Calu3 (cell line): Measurements from ENCODE around the gene ZBTB20. TPM values are rescaled to one million over a fixed set of nuclear protein-coding genes. Genes with fewer than 3 reads are reported as not detected.
A peak's percentile ranks its signal among the peaks of the same experiment; 100 is the strongest.

Experiments
- BruUV-seq: library from RNA; stranded (reverse); fragments of 400-500 nt; replicated peaks from 2 replicates; lab custom pipeline; 2021; lab: Mats Ljungman, UMichigan
- CTCF ChIA-PET: fragments of 300-600 bp; sonication (Branson Sonifier 250); formaldehyde crosslinking; loops from one replicate; lab custom pipeline; 2022; ENCODE audit warnings: antibody characterized with exemption; lab: Charles Lee
- DNase-seq: peaks from one replicate; pipeline ENCODE4 v3.0.0; 2022
- H3K27ac Mint-ChIP-seq: one replicate; pipeline ENCODE4 v1.8.0; 2022; ENCODE audit warnings: mixed read lengths; ENCODE audit not compliant: unreplicated experiment
- H3K27me3 Mint-ChIP-seq: one replicate; pipeline ENCODE4 v1.8.0; 2022; ENCODE audit warnings: mixed read lengths; ENCODE audit not compliant: unreplicated experiment
- H3K36me3 Mint-ChIP-seq: one replicate; pipeline ENCODE4 v1.8.0; 2022; ENCODE audit warnings: mild to moderate bottlenecking, moderate library complexity, mixed read lengths; ENCODE audit not compliant: insufficient read depth, unreplicated experiment
- H3K4me1 Mint-ChIP-seq: one replicate; pipeline ENCODE4 v1.8.0; 2022; ENCODE audit warnings: mild to moderate bottlenecking, low read depth, mixed read lengths; ENCODE audit not compliant: unreplicated experiment
- H3K4me3 Mint-ChIP-seq: one replicate; pipeline ENCODE4 v1.8.0; 2022; ENCODE audit warnings: mild to moderate bottlenecking, low read depth, moderate library complexity, mixed read lengths; ENCODE audit not compliant: unreplicated experiment
- H3K9me3 Mint-ChIP-seq: one replicate; pipeline ENCODE4 v1.8.0; 2022; ENCODE audit warnings: low read depth, mixed read lengths; ENCODE audit not compliant: unreplicated experiment
- intact Hi-C: fragments of 100-400 bp; cut with micrococcal nuclease; formaldehyde crosslinking; loops from one replicate; pipeline ENCODE4 v1.10.0; 2022; ENCODE audit not compliant: unreplicated experiment
- total RNA-seq: library from RNA; stranded (reverse); gene quantifications from 2 replicates; pipeline ENCODE4 v1.2.3, GENCODE V29; 2022
- TF ChIP-seq, protein P1 (sequence below): fragments of 200-600 bp; IDR thresholded peaks from one replicate; pipeline ENCODE4 v1.8.0; 2022; ENCODE audit warnings: antibody characterized with exemption; ENCODE audit not compliant: unreplicated experiment

The ZBTB20 gene
- total RNA-seq, 1 experiment from 2014 or later: 24.1 TPM

- intact Hi-C loops: no loop called here
- Mint-ChIP-seq H3K9me3 (no peaks in the 10 kb centered on the region), H3K27me3 (no peaks in the 10 kb centered on the region), H3K4me3 (no peak overlapping the region), H3K4me1 (peaks cover 29% of the 10 kb centered on the region), H3K36me3 (peaks cover 6% of the 10 kb centered on the region), H3K27ac (peak overlapping the region; percentile 80)
- CTCF ChIA-PET: interaction anchor here (0.7 to 1.2 kb wide), 3 partner anchors 9 to 134 kb away, joined by 3 to 6 read pairs (median 3); no protein-coding TSS in a partner anchor
- TF ChIP-seq, protein P1, sequence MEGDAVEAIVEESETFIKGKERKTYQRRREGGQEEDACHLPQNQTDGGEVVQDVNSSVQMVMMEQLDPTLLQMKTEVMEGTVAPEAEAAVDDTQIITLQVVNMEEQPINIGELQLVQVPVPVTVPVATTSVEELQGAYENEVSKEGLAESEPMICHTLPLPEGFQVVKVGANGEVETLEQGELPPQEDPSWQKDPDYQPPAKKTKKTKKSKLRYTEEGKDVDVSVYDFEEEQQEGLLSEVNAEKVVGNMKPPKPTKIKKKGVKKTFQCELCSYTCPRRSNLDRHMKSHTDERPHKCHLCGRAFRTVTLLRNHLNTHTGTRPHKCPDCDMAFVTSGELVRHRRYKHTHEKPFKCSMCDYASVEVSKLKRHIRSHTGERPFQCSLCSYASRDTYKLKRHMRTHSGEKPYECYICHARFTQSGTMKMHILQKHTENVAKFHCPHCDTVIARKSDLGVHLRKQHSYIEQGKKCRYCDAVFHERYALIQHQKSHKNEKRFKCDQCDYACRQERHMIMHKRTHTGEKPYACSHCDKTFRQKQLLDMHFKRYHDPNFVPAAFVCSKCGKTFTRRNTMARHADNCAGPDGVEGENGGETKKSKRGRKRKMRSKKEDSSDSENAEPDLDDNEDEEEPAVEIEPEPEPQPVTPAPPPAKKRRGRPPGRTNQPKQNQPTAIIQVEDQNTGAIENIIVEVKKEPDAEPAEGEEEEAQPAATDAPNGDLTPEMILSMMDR: no peak
- no TSS peak for BruUV-seq
- no peak for DNase-seq
Observed at GRCh38 chr3:114552527-114552812, 594.6 kb downstream of the ZBTB20 start.

GRCh38 chr3:114551770-114552526 is 595.1 kb downstream of the ZBTB20 start:
- H3K27me3 Mint-ChIP-seq: no peaks in the 10 kb centered on the region
- peak overlapping the region; percentile 80 for H3K27ac Mint-ChIP-seq
- TF ChIP-seq, protein P1: no peak
- CTCF ChIA-PET: interaction anchor here (0.7 to 1.4 kb wide), 4 partner anchors 10 to 133 kb away, joined by 3 to 6 read pairs (median 3); no protein-coding TSS in a partner anchor
- H3K4me3 Mint-ChIP-seq: no peak overlapping the region
- H3K4me1 Mint-ChIP-seq: peaks cover 26% of the 10 kb centered on the region
- H3K36me3 Mint-ChIP-seq: peaks cover 6% of the 10 kb centered on the region
- peak; percentile 58 for DNase-seq
- no peaks in the 10 kb centered on the region for H3K9me3 Mint-ChIP-seq
- intact Hi-C loops: no loop called here
- no TSS peak for BruUV-seq

GRCh38 chr3:114550165-114550564 is 596.9 kb downstream of the ZBTB20 start:
- Mint-ChIP-seq H3K4me3 (no peak overlapping the region), H3K36me3 (peaks cover 6% of the 10 kb centered on the region), H3K27me3 (no peaks in the 10 kb centered on the region), H3K4me1 (peaks cover 15% of the 10 kb centered on the region), H3K27ac (peak overlapping the region; percentile 71), H3K9me3 (no peaks in the 10 kb centered on the region)
- TF ChIP-seq, protein P1: no peak
- BruUV-seq: no TSS peak
- intact Hi-C loops: no loop called here
- CTCF ChIA-PET: no interaction called here
- DNase-seq: no peak

GRCh38 chr3:114545193-114545592 is 601.9 kb downstream of the ZBTB20 start:
- H3K27ac Mint-ChIP-seq: no peak overlapping the region
- H3K36me3 Mint-ChIP-seq: peaks cover 4% of the 10 kb centered on the region
- TF ChIP-seq, protein P1: no peak
- peaks cover 2% of the 10 kb centered on the region for H3K9me3 Mint-ChIP-seq
- intact Hi-C loops: no loop called here
- H3K4me1 Mint-ChIP-seq: peaks cover 17% of the 10 kb centered on the region
- H3K27me3 Mint-ChIP-seq: no peaks in the 10 kb centered on the region
- BruUV-seq: no TSS peak
- no peak for DNase-seq
- H3K4me3 Mint-ChIP-seq: no peak overlapping the region
- CTCF ChIA-PET: no interaction called here
